T-helper 2 cell (primary cell): ENCODE data around the gene NCBP2L.
"Not testable (repeated sequence)": the region's sequence is repeated elsewhere in the genome, so short reads cannot be mapped to it uniquely, and the experiment has no call there.

ENCODE experiments used
- DNase-seq, 5 experiments: peaks; one replicate each; pipeline versions ENCODE4 v3.0.0 to v3.0.0-alpha.2; 2012 to 2022

NCBP2L gene

GRCh38 chrX:107753187-107753586 lies 24.3 kb upstream of the NCBP2L start:
- DNase-seq = no peak

GRCh38 chrX:107755721-107756120 lies 21.8 kb upstream of the NCBP2L start:
- DNase-seq = no peak

GRCh38 chrX:107758231-107758766 lies 19.2 kb upstream of the NCBP2L start:
- DNase-seq = no peak

GRCh38 chrX:107760304-107761077 lies 17.0 kb upstream of the NCBP2L start:
- DNase-seq = no peak

GRCh38 chrX:107763647-107764046 lies 13.9 kb upstream of the NCBP2L start:
- no peak for DNase-seq

GRCh38 chrX:107764845-107765608 lies 12.5 kb upstream of the NCBP2L start:
- DNase-seq = no peak

GRCh38 chrX:107766470-107767150 lies 10.9 kb upstream of the NCBP2L start:
- no peak for DNase-seq

GRCh38 chrX:107768051-107768450 lies 9.5 kb upstream of the NCBP2L start:
- DNase-seq = no peak

- no peak for DNase-seq
Measured at GRCh38 chrX:107769581-107770317, 7.8 kb upstream of the NCBP2L start.

DNA sequence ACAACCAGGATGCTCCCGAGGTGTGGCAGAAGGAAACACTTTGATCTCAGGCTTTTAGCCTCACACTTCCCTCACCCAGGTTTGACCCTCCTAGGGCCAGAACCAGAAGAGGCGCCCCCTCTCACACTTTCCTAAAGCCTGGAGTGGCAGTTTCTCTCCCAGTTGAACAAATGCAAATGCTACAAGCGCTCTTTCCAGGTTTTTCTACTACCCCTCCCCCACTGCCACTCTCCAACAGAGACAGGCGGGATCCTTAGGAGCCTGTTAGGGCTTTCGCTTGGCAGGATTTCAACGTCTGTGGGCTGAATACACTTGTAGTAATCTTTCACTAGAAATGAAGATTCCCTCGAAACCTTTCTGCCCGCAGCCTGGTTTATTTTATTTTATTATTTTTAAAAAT lies 4.3 kb upstream of the NCBP2L start:
- DNase-seq = no peak

DNA sequence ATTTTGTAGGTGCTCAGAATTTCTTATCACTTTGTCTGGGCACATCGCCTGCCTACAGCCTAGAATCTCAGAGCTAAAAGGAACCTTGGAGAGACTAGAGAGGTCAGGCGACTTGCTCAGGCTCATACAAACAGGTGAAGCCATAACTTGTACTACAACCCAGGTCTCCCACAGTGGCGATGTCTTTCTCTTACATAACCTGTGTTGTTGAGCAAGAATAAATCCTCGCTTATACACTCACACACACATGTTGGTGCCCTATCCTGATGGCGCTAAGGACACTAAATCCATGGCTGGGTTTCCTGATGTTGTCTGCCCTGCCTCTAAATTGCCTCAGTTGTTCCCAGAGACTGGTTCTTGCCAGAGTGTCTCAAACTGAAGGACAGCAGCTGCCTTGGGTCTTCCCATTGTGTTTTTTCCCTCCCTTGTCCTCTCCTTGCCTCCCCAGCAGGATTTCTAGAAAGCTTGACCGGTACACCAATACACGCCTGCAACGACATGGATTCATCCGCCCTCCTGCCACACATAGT lies 3.6 kb upstream of the NCBP2L start:
- DNase-seq = no peak

DNA sequence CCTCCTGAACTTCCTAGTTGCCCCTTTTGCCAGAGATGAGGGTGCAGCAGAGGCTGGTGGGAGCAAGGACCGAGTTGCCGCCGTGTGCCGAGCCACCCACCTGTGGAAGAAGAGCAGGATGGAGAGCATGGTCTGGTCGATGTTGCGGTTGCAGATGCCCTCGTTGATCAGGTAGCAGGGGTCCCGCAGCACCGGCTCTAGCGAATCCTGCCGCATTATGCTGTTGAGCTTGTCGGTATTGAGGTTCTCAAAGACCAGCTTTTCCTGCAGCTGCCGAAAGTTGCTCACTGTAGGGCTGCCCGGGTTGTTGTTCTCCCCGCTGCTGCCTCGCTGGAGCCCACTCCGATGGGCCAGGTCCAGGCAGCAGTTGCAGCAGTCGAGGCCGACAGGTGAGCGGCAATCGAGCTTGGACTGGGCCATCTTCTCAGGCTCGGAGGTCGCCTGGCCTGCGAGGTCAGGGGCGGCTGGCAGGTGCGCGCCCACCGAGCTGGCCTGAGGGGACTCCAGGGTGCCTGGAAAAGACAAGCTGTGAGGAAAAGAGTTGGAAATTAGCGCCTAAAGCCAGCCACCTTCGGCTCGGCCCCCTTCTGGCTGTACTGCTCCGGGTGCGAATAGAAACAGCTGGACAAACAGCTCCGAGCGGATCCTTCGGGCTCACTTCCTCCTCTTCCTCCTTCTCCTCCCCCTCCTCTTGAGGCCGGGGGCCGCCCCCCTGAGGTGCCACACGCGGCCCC lies 2.4 kb upstream of the NCBP2L start:
- DNase-seq = no peak

DNA sequence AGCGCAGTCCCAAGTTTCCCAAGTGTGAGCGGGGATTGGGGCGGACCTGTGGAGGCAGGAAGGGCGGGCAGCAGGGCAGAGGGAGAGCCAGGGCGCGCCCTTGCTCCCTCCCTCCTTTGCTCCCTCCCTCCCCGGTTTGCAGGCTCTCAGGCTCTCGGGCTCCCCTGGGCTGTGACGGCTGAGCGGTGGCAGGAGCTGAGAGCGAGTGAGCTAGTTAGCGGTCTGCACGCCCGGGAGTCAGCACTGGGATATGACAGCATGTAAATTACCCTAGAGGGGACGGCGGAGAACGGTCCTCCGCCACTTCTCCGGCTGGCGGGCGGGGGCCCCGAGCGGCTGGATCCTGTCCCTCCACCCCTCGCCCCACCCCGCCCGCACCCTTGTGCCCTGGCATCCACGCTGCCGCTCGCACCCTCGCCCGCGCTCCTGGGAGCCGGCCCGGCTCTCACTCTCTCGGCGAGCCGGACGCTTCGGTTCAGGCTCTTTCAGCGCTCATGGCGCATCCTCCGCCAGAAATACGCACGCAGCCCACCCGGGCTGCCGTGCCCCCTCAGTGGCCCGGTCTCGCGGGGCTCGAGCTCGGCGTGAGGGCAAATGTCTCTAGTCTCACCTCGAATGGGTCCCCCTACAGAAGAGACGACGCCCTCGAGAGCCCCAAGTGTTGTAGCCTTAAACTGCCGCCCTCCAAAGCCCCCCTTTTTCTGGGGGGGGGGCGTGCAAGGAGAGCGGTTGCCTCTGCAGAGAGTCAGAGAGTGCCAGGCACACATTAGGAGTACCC lies 1.6 kb upstream of the NCBP2L start, which contains the start of gene TSC22D3:
Gene TSC22D3, minus strand, starts transcription at position 54 of the 778 bp plus-strand sequence. CDS start 368 bp downstream, outside the sequence.
- DNase-seq = peak; percentile 15 to 60 (median 41)

DNA sequence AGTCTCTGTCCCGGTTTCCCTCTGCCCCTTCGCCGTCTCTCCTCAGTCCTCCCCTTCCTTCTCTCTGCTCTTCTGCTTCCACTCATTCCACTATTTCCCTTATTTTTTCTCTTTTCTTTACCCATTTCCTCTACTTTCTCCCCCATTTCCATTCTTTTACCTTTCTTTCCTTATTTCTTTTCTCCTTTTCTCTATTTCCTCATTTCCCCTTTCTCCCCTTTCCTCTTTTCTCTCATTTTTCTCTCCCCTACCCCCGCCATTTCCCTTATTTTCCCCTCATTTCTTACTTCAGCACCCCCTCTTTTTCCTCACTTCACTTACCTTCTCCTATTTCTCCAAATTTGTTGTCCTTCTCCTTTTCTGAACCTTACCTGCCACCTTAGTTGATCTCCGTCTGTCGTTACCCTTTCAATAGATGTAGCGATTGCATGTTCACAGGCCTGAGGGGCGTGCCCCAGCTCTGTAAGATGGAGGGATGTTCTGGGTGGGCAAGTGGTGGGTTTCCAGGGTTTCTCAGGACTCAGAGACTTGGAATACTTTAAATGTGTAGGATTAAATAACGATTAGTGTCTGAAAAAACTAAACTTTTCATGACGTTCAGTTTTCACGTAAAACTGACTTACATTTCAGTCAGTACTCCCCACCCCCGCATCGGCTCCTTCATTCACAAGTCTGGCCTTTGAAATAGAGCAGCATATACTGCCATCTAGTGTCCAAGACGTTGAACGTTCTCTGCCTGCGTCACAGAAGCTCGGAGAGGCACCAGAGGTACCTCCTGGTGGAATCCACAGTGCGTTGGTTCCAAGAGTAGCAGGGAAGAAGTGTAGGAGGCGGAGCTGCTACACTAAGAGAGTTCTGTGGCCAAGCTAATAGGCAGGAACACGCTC lies 641 bp upstream of the NCBP2L start:
- DNase-seq = peak; percentile 22 to 84 (median 62)

GRCh38 chrX:107780525-107780924 lies 3.0 kb downstream of the NCBP2L start:
- no peak for DNase-seq

DNA sequence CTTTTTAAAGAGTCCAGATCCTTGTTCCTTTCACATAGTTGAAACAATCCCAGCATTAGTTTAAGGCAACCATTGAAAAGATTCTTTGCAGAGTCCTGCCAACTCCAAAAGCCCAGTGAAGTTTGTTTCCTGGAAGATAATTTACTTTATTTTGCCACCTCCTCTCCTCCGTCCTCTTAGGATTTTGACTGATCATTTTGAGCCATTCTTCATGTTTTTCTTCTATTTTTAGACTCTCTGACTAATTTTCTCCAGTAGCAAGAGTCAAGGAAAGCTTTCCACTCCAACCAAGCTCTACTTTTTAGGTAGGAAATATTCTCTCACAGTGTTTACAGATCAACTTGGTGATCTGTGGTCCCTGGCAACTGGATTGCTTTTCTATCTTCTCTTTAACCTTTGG lies 10.3 kb downstream of the NCBP2L start:
- DNase-seq = no peak

DNA sequence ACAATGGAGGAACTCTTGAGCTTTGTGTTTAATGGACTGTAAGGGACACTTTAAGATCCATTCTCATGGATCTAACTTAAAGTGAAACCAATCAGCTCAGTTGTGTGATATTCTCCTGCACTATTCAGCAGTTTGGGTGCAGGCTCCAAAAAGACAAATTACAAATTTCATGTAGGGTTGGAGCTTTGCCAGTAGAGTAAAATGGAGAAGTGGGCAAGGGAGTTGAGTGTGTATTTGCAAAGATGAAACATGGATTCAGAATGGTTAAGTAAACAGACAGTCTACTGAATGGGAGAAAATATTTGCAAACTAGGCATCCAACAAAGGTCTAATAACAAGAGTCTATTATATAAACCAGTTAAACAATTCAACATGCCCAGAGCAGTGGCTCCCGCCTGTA lies 26.9 kb downstream of the NCBP2L start:
- DNase-seq = no peak

DNA sequence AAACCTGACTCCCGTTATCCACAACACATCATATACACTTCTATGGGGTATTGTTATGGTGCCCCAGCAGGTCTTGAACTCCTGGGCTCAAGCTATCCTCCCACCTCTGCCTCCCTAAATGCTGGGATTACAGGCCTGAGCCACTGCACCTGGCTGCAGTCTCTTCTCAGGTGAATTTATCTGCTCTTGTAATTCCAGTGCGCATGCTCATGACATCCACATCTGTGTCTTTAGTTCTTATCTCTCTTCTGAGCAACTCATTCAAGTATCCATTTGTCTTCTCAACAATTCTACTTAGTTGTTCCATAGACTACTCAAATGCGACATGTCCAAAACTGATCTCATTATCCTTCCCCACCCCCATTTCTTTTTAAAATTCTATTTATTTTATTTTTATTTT lies 27.6 kb downstream of the NCBP2L start:
- no peak for DNase-seq

DNA sequence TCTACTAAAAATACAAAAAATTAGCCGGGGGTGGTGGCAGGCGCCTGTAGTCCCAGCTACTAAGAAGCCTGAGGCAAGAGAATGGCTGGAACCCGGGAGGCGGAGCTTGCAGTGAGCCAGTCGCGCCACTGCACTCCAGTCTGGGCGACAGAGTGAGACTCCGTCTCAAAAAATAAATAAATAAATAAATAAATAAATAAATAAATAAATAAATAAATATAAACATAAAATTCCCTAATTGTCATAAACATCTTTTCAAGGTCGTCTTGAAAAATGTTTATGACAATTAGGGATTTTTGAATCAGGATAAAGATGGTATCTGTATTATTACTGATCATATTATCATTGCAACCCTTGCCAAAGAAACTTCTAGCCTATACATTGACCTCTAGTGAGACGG lies 32.5 kb downstream of the NCBP2L start:
- not testable (repeated sequence) for DNase-seq
